ENCODE results near the gene ZNF565.

The ZNF565 gene

GRCh38 chr19:36150586-36150985 is 63.9 kb downstream of the ZNF565 start:
- Mint-ChIP-seq H3K4me3 (no peak overlapping the region), H3K27ac (no peak overlapping the region), H3K9me3 (no peaks in the 10 kb centered on the region), H3K27me3 (ENCODE audit: low read depth, poor library complexity) (no peaks in the 10 kb centered on the region), H3K36me3 (ENCODE audit: low read depth) (peaks cover 57% of the 10 kb centered on the region), H3K4me1 (peaks cover 7% of the 10 kb centered on the region)
- no peak for TF ChIP-seq CTCF (IDR thresholded peaks at IDR 0.05)
- DNase-seq = no peak

GRCh38 chr19:36149673-36150406 is 64.6 kb downstream of the ZNF565 start:
- H3K27me3 Mint-ChIP-seq (ENCODE audit: low read depth, poor library complexity) = no peaks in the 10 kb centered on the region
- H3K27ac Mint-ChIP-seq = no peak overlapping the region
- H3K36me3 Mint-ChIP-seq (ENCODE audit: low read depth) = peaks cover 62% of the 10 kb centered on the region
- H3K9me3 Mint-ChIP-seq = no peaks in the 10 kb centered on the region
- no peak overlapping the region for H3K4me3 Mint-ChIP-seq
- TF ChIP-seq CTCF (IDR thresholded peaks at IDR 0.05) = no peak
- H3K4me1 Mint-ChIP-seq = no peaks in the 10 kb centered on the region
- DNase-seq = no peak

- no peak for TF ChIP-seq CTCF (IDR thresholded peaks at IDR 0.05)
- no peak for DNase-seq
- peaks cover 5% of the 10 kb centered on the region for H3K27me3 Mint-ChIP-seq (ENCODE audit: low read depth, poor library complexity)
- peaks cover 63% of the 10 kb centered on the region for H3K36me3 Mint-ChIP-seq (ENCODE audit: low read depth)
- no peak overlapping the region for H3K4me3 Mint-ChIP-seq
- peaks cover 11% of the 10 kb centered on the region for H3K4me1 Mint-ChIP-seq
- H3K27ac Mint-ChIP-seq = no peak overlapping the region
- no peaks in the 10 kb centered on the region for H3K9me3 Mint-ChIP-seq
These were observed 69.8 kb downstream of the ZNF565 start for GRCh38 chr19:36144624-36145023.

GRCh38 chr19:36142496-36142895 is 72.0 kb downstream of the ZNF565 start:
- Mint-ChIP-seq H3K27me3 (ENCODE audit: low read depth, poor library complexity) (peaks cover 5% of the 10 kb centered on the region), H3K36me3 (ENCODE audit: low read depth) (peaks cover 46% of the 10 kb centered on the region), H3K27ac (peak overlapping the region; percentile 8), H3K4me3 (peak overlapping the region; percentile 21), H3K9me3 (no peaks in the 10 kb centered on the region), H3K4me1 (peaks cover 11% of the 10 kb centered on the region)
- no peak for TF ChIP-seq CTCF (IDR thresholded peaks at IDR 0.05)
- DNase-seq = no peak

GRCh38 chr19:36142046-36142445 is 72.4 kb downstream of the ZNF565 start:
- DNase-seq = no peak
- peaks cover 43% of the 10 kb centered on the region for H3K36me3 Mint-ChIP-seq (ENCODE audit: low read depth)
- peaks cover 5% of the 10 kb centered on the region for H3K27me3 Mint-ChIP-seq (ENCODE audit: low read depth, poor library complexity)
- H3K4me3 Mint-ChIP-seq = no peak overlapping the region
- TF ChIP-seq CTCF (IDR thresholded peaks at IDR 0.05) = no peak
- no peaks in the 10 kb centered on the region for H3K9me3 Mint-ChIP-seq
- H3K27ac Mint-ChIP-seq = no peak overlapping the region
- peaks cover 12% of the 10 kb centered on the region for H3K4me1 Mint-ChIP-seq
